WERI-Rb-1 (cell line): Measurements from ENCODE around the gene ZNF662.
A peak's percentile ranks its signal among the peaks of the same experiment; 100 is the strongest.

Experiments used
- DNase-seq: peaks from one replicate; pipeline ENCODE4 v3.0.0-alpha.2; 2020
- H3K27ac ChIP-seq: fragments of 250-450 bp; sonication (Bioruptor Pico); 2 replicates; pipeline ENCODE4 v1.5.1; 2020; ENCODE audit warnings: mild to moderate bottlenecking, moderate library complexity
- H3K27me3 ChIP-seq: fragments of 250-450 bp; sonication (Bioruptor Pico); 2 replicates; pipeline ENCODE4 v1.5.1; 2021; ENCODE audit warnings: mild to moderate bottlenecking, low read depth, moderate library complexity; ENCODE audit not compliant: insufficient read depth, severe bottlenecking
- H3K36me3 ChIP-seq: fragments of 250-450 bp; sonication (Bioruptor Pico); 2 replicates; pipeline ENCODE4 v1.5.1; 2020; ENCODE audit warnings: mild to moderate bottlenecking, moderate library complexity
- H3K4me3 ChIP-seq: 2 replicates; pipeline ENCODE4 v1.5.1; 2011; ENCODE audit warnings: low read depth, mild to moderate bottlenecking, control low read depth, low read length
- H3K9me3 ChIP-seq: fragments of 250-450 bp; sonication (Bioruptor Pico); 2 replicates; pipeline ENCODE4 v1.5.1; 2021; ENCODE audit warnings: mild to moderate bottlenecking, moderate library complexity; ENCODE audit not compliant: severe bottlenecking
- TF ChIP-seq, protein P1 (sequence below): IDR thresholded peaks from 2 replicates; pipeline ENCODE4 v1.5.1; 2011; ENCODE audit warnings: low read depth, mild to moderate bottlenecking, control low read depth, inconsistent platforms, low read length

The ZNF662 gene

DNA sequence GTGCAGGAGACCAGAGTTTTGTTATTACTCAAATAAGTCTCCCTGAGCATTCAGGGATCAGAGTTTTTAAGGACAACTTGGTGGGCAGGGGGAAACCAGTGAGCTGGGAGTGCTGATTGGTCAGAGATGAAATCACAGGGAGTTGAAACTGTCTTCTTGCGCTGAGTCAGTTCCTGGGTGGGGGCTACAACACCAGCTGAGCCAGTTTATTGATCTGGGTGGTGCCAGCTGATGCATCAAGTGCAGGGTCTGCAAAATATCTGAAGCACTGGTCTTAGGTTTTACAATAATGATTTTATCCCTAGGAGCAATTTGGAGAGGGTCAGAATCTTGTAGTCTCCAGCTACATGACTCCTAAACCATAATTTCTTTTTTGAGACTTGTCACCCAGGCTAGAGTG, 13.8 kb upstream of the ZNF662 start:
- Histone ChIP-seq H3K36me3 (no peaks in the 10 kb centered on the region), H3K27ac (no peak overlapping the region), H3K4me3 (no peak overlapping the region), H3K27me3 (no peaks in the 10 kb centered on the region), H3K9me3 (no peaks in the 10 kb centered on the region)
- TF ChIP-seq, protein P1, sequence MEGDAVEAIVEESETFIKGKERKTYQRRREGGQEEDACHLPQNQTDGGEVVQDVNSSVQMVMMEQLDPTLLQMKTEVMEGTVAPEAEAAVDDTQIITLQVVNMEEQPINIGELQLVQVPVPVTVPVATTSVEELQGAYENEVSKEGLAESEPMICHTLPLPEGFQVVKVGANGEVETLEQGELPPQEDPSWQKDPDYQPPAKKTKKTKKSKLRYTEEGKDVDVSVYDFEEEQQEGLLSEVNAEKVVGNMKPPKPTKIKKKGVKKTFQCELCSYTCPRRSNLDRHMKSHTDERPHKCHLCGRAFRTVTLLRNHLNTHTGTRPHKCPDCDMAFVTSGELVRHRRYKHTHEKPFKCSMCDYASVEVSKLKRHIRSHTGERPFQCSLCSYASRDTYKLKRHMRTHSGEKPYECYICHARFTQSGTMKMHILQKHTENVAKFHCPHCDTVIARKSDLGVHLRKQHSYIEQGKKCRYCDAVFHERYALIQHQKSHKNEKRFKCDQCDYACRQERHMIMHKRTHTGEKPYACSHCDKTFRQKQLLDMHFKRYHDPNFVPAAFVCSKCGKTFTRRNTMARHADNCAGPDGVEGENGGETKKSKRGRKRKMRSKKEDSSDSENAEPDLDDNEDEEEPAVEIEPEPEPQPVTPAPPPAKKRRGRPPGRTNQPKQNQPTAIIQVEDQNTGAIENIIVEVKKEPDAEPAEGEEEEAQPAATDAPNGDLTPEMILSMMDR, result no peak
- no peak for DNase-seq

DNA sequence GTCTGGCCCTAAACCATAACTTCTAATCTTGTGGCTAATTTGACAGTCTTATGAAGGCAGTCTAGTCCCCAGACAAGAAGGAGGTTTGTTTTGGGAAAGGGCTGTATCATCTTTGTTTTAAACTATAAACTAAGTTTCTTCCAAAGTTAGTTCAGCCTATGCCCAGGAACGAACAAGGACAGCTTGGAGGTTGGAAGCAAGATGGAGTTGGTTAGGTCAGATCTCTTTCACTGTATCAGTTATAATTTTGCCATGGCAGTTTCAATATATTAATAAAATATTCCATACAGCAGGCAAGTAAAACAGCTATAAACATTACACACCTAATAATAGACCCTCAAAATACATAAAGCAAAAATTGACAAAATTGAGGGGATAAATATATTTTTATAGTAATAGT, 13.1 kb upstream of the ZNF662 start:
- TF ChIP-seq, protein P1, result no peak
- H3K4me3 ChIP-seq, result no peak overlapping the region
- no peaks in the 10 kb centered on the region for H3K27me3 ChIP-seq
- no peaks in the 10 kb centered on the region for H3K9me3 ChIP-seq
- H3K27ac ChIP-seq, result no peak overlapping the region
- no peak for DNase-seq
- no peaks in the 10 kb centered on the region for H3K36me3 ChIP-seq

DNA sequence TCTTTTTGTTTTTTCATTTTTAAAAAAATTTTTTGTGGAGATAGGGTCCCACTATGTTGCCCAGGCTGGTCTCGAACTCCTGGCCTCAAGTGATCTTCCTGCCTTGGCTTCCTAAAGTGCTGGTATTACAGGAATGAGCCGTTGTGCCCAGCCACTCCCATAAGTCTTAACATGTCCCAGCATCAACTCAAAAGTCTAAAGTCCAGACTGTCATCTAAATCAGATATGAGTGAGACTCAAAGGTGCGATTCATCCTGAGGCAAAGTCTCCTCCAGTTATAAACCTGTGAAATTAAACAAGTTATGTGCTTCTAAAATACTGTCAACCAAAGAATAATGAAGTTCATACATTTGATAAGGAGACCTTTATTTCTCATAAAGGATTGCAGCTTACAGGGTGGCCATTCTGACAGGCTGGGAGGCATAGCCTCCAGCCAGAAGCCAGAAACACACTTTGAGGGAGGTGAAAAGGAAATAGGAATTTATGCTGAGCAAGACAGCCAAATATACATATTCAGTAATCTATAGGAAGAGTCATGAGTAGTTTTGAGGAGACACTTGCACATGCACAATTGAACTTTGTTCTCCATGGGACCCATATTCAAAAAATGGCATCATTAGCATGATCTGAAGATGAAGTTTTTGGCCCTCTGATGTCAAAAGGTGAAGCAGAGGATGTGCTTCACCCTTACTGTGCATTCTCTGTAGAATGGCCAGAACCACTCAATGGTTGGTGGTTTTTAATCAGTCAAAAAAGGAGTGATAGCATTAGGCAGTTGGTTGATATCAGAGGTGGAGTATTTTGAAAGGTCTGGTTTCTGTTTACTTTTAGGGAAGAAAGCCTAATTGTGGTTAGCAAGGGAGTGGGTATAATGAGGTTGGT, 11.0 kb upstream of the ZNF662 start:
- H3K4me3 ChIP-seq, result no peak overlapping the region
- H3K27ac ChIP-seq, result no peak overlapping the region
- H3K36me3 ChIP-seq, result no peaks in the 10 kb centered on the region
- TF ChIP-seq, protein P1, result no peak
- H3K9me3 ChIP-seq, result no peaks in the 10 kb centered on the region
- H3K27me3 ChIP-seq, result no peaks in the 10 kb centered on the region
- DNase-seq, result no peak

DNA sequence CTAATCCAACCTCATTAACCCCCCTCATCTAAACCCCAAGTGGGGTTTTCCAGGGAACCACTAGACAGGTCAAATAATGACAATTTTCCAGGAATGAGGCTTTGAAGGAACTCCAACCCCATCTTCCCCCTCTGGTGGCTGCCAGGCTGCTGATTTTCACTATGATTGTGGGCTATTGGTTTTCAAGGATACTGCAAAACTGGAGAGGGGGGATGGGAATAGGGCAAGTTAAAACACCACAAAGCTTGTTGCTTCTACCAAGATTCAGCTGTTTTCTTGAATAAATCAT, 10.4 kb upstream of the ZNF662 start:
- no peak overlapping the region for H3K27ac ChIP-seq
- no peaks in the 10 kb centered on the region for H3K9me3 ChIP-seq
- no peaks in the 10 kb centered on the region for H3K36me3 ChIP-seq
- TF ChIP-seq, protein P1, result no peak
- no peak overlapping the region for H3K4me3 ChIP-seq
- DNase-seq, result no peak
- H3K27me3 ChIP-seq, result no peaks in the 10 kb centered on the region

DNA sequence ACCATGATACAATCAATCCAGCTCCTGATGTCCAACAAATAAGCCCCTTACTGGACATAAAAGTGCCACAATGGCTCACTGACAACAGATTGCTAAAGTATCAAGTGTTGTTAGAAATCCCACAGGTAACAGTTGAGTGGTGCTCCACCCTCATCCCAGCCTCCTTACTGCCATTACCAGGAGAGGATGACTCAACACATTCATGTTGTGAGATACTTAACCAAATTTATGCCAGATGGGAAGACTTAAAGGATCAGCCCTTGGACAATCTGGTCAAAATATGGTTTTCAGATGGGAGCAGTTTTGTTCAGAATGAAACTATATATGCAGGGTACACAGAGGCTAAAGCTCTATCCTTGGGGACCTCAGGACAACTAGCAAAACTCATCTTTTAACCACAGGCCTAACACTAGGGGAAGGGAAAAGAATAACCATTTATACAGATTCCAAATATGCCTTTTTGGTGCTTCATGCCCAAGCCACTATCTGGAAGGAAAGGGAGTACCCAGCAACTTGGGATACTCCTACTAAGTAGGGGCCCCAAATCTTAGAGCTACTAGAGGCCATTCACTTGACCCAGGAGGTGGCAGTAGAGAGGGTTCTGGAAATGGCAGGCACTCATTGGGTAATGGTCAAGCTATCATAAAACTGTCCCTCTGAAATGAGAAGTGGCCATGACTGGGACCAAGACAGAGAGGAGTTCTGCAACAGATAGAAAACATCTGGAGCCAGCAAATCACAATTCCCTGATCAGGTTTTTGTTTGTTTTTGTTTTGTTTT, 6.9 kb upstream of the ZNF662 start:
- DNase-seq, result no peak
- no peak overlapping the region for H3K4me3 ChIP-seq
- no peaks in the 10 kb centered on the region for H3K9me3 ChIP-seq
- TF ChIP-seq, protein P1, result peak; percentile 39
- H3K36me3 ChIP-seq, result no peaks in the 10 kb centered on the region
- no peak overlapping the region for H3K27ac ChIP-seq
- H3K27me3 ChIP-seq, result no peaks in the 10 kb centered on the region
